A549 (cell line): ENCODE results near the gene MMP15. TPM values are rescaled to one million over a fixed set of nuclear protein-coding genes. Genes with fewer than 3 reads are reported as not detected.
A peak's percentile ranks its signal among the peaks of the same experiment; 100 is the strongest.

Source experiments
- ATAC-seq, 2 experiments: fragments of 200-7000 bp in 1 of 2; fragments of >200 bp in 1 of 2; cut with Nextera tagmentation in 1 of 2; cut with Tn5 transposase in 1 of 2; 3 replicates each; pipeline versions ENCODE4 v1.8.0 to v1.9.1; 2018 to 2020; ENCODE audit warnings: mild to moderate bottlenecking in 1 of 2, moderate library complexity in 1 of 2
- CTCF ChIA-PET: fragments of 300-600 bp; sonication (Branson Sonifier 250); formaldehyde crosslinking; extraction: SDS; loops from one replicate; lab custom pipeline; 2021; ENCODE audit warnings: antibody characterized with exemption, inconsistent platforms; lab: Yijun Ruan, JAX
- POLR2A ChIA-PET: fragments of 350-600 bp; formaldehyde crosslinking; extraction: SDS; loops from one replicate; lab custom pipeline; 2021; ENCODE audit warnings: antibody characterized with exemption, inconsistent platforms; lab: Yijun Ruan, JAX
- DNase-seq, 2 experiments: peaks; one replicate each; pipeline versions ENCODE4 v3.0.0 to v3.0.0-alpha.2; 2011 to 2016; ENCODE audit warnings: low read depth in 1 of 2, low spot score in 1 of 2
- FAIRE-seq: peaks from 2 replicates; lab custom pipeline; 2011; peaks lifted over from hg19 to GRCh38; lab: Jason Lieb, UNC
- H3K27ac ChIP-seq, 2 experiments: fragments of >200 bp; sonication (Bioruptor Twin); formaldehyde crosslinking; 3 replicates each; pipeline ENCODE4 v1.5.1; 2016 to 2017
- H3K4me1 ChIP-seq: fragments of >200 bp; sonication (Bioruptor Twin); formaldehyde crosslinking; 3 replicates; pipeline ENCODE4 v1.6.1; 2016
- H3K4me2 ChIP-seq: fragments of >200 bp; sonication (Bioruptor Twin); formaldehyde crosslinking; 3 replicates; pipeline ENCODE4 v1.6.1; 2016
- H3K4me3 ChIP-seq: fragments of >200 bp; sonication (Bioruptor Twin); formaldehyde crosslinking; 3 replicates; pipeline ENCODE4 v1.5.1; 2016
- H3K9me3 ChIP-seq: fragments of >200 bp; sonication (Bioruptor Twin); formaldehyde crosslinking; 3 replicates; pipeline ENCODE4 v1.6.1; 2016
- CHD4 ChIP-seq: fragments of 200-600 bp; sonication (generic); IDR thresholded peaks from 2 replicates; pipeline ENCODE4 v1.6.1; 2016; ENCODE audit warnings: antibody characterized with exemption, mild to moderate bottlenecking, borderline replicate concordance
- EHMT2 ChIP-seq: fragments of 200-600 bp; sonication (generic); IDR thresholded peaks from 2 replicates; pipeline ENCODE4 v1.6.1; 2016; ENCODE audit warnings: antibody characterized with exemption, low read depth, mild to moderate bottlenecking, moderate library complexity
- FOXS1 ChIP-seq: fragments of 250-450 bp; sonication (Bioruptor Pico); IDR thresholded peaks from 2 replicates; pipeline ENCODE4 v1.5.0; 2020; ENCODE audit warnings: mild to moderate bottlenecking, moderate library complexity
- GATA3 ChIP-seq: IDR thresholded peaks from 2 replicates; pipeline ENCODE4 v1.6.1; 2012; ENCODE audit warnings: borderline replicate concordance
- HEYL ChIP-seq: fragments of 250-450 bp; sonication (Bioruptor Pico); IDR thresholded peaks from 2 replicates; pipeline ENCODE4 v1.8.0; 2021; ENCODE audit warnings: mild to moderate bottlenecking, moderate library complexity
- HOXB13 ChIP-seq: fragments of 250-450 bp; sonication (Bioruptor Pico); IDR thresholded peaks from 2 replicates; pipeline ENCODE4 v1.5.0; 2020; ENCODE audit warnings: low read depth, mild to moderate bottlenecking, moderate library complexity
- HOXB5 ChIP-seq: fragments of 250-450 bp; sonication (Bioruptor Pico); IDR thresholded peaks from 2 replicates; pipeline ENCODE4 v1.5.0; 2020; ENCODE audit warnings: mild to moderate bottlenecking, moderate library complexity
- KDM1A ChIP-seq: fragments of 200-600 bp; sonication (generic); IDR thresholded peaks from 2 replicates; pipeline ENCODE4 v1.6.1; 2016; ENCODE audit warnings: low read depth, mild to moderate bottlenecking
- KDM5A ChIP-seq: fragments of 200-600 bp; sonication (generic); IDR thresholded peaks from 2 replicates; pipeline ENCODE4 v1.6.1; 2016; ENCODE audit warnings: antibody characterized with exemption, mild to moderate bottlenecking
- MAX ChIP-seq: IDR thresholded peaks from 2 replicates; pipeline ENCODE4 v1.6.1; 2012
- NR3C1 ChIP-seq: fragments of >200 bp; sonication (Bioruptor Twin); formaldehyde crosslinking; IDR thresholded peaks from 3 replicates; pipeline ENCODE4 v1.6.1; 2017
- RAD21 ChIP-seq, 2 experiments: fragments of >200 bp in 1 of 2; sonication (Bioruptor Twin) in 1 of 2; formaldehyde crosslinking in 1 of 2; IDR thresholded peaks in 1 of 2; conservative IDR thresholded peaks in 1 of 2; 2 replicates in 1 of 2; 3 replicates in 1 of 2; pipeline ENCODE4 v1.6.1; 2012 to 2018; ENCODE audit warnings: inconsistent platforms in 1 of 2
- RCOR1 ChIP-seq: fragments of 150-350 bp; IDR thresholded peaks from 2 replicates; pipeline ENCODE4 v1.6.1; 2014; ENCODE audit warnings: antibody characterized with exemption, low read length, low read depth
- SMC3 ChIP-seq: fragments of >200 bp; sonication (Bioruptor Twin); formaldehyde crosslinking; IDR thresholded peaks from 3 replicates; pipeline ENCODE4 v1.6.1; 2018; ENCODE audit warnings: inconsistent platforms
- TP53 ChIP-seq: fragments of 250-450 bp; sonication (Bioruptor Pico); IDR thresholded peaks from 2 replicates; pipeline ENCODE4 v1.5.0; 2021; ENCODE audit warnings: mild to moderate bottlenecking, moderate library complexity
- ZSCAN20 ChIP-seq: fragments of 250-450 bp; sonication (Bioruptor Pico); IDR thresholded peaks from 2 replicates; pipeline ENCODE4 v1.8.0; 2022; ENCODE audit warnings: mild to moderate bottlenecking, moderate library complexity
- WGBS: methylation state at CpG from one replicate; pipeline ENCODE4 v1.1.6; 2017; ENCODE audit errors: missing lambda C conversion rate; 5-methylcytosine and 5-hydroxymethylcytosine counted together
- polyA plus RNA-seq, 4 experiments: library from polyadenylated mRNA; depleted of rRNA in 3 of 4; stranded (reverse); fragments of >200 nt; fragmentation: RNase III in 1 of 4; extraction: RNeasy Plus Mini Kit Qiagen cat#74134 plus additional on column Dnase treatment in 1 of 4; gene quantifications; 2 replicates in 3 of 4; 3 replicates in 1 of 4; pipeline ENCODE4 v1.2.3, GENCODE V29; 2011 to 2017
- TF ChIP-seq, protein P1 (sequence below): fragments of 150-350 bp; IDR thresholded peaks from 2 replicates; pipeline ENCODE4 v1.6.1; 2014; ENCODE audit warnings: low read depth, mild to moderate bottlenecking, low read length
- TF ChIP-seq, protein P2 (sequence below): fragments of 250-450 bp; sonication (Bioruptor Pico); IDR thresholded peaks from 2 replicates; pipeline ENCODE4 v1.5.0; 2021; ENCODE audit warnings: mild to moderate bottlenecking, moderate library complexity, borderline replicate concordance
- TF ChIP-seq, protein P3 (sequence below): fragments of 200-600 bp; sonication (generic); IDR thresholded peaks from 2 replicates; pipeline ENCODE4 v1.6.1; 2016; ENCODE audit warnings: antibody characterized with exemption, mild to moderate bottlenecking, moderate library complexity

MMP15 gene
- polyA plus RNA-seq, 2 of the 4 experiments (the other 2 are of a cell fraction), result 4.3 to 11.2 TPM

DNA sequence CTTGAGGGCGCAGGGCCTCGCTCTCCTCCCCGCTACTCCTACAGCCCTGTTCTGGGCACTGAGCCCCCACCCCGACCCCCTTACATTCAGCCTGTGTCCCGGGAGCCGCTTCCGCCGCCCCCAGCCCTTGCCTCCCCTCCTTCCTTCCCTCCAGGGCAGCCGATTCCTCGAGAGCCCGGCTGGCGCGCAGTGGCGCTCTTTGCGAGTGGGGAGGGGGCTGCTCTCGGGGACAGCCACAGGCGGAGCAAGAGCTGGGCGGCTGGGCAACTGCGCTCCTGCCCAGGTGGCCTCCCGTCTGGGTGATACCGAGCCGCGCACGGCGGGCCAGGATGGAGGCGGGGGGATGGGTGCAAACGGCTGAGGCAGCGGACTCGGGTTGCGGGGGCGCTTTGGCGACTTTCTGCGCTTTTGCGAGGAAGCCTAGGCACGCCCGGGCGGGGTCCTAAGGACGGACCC lies 1.2 kb downstream of the MMP15 start:
- ATAC-seq, result peak; percentile 2 to 12; a peak in 3 of 6 replicates
- CTCF ChIA-PET, result interaction anchor here (1.1 to 3.9 kb wide), 11 partner anchors 9 to 459 kb away, joined by 3 to 27 read pairs (median 4); no protein-coding TSS in a partner anchor

DNA sequence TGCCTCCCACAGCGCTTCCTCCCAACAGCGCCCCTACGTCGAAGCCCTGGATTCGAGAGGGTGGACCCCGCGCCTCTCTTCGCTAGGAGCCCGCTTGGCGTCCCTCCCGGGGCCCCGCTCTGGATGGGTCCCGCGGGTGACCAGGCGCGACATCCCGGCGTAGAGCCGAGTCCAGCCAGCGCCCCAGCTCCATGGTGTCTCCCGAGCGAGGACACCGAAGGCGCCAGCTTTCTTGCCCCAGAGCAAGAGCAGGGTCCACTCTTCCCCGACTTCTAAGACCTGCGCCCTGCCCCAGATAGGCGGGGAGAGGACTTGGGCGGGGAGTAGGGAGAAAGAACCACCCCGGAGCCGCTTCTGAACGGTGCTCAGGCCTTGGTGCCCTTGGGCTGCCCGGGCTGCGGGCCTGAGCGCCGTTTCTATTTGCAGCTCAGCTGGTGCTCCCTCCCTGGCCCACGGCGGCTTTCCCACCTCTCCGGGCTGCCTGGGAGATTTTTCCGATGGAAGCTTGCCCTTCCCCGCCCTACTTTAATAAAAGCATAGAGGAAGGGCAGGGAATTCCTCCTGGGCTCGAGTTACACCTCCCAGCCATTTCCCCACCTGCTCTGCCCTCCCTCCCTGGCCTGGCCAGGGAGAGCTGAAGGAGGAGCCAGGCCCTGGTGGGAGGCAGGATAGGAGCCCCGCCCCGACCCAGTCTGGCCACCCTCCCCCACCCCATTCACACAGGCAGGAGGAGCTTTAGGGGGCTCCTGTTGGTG lies 1.8 kb downstream of the MMP15 start:
- DNase-seq, result peak; percentile 71 to 74
- TF ChIP-seq SMC3 (no peak), ZSCAN20 (CRISPR knock-in tag) (no peak), KDM1A (no peak), HOXB13 (no peak), KDM5A (no peak), RCOR1 (no peak), RAD21 (conservative IDR thresholded peaks at IDR 0.05 in 1 of 2, IDR thresholded peaks at IDR 0.05 in 1 of 2) (no peak), FOXS1 (no peak), TP53 (CRISPR knock-in tag) (no peak), EHMT2 (no peak), GATA3 (no peak), CHD4 (no peak)
- TF ChIP-seq, all 56 proteins: peak for 0
- 10% methylated on average over 23 of the region's 43 CpGs for WGBS
- ATAC-seq (peak; percentile 62 to 81), FAIRE-seq (no peak)
- peaks cover 21% of the 10 kb centered on the region; the same call in 2 of the 3 replicates for H3K4me1 ChIP-seq
- peak overlapping the region; percentile 99 for H3K4me2 ChIP-seq
- peak overlapping the region; percentile 79 to 84 for H3K27ac ChIP-seq
- ChIA-PET POLR2A (interaction anchor here (2.8 kb wide), 1 partner anchor 102 kb away, joined by 13 read pairs; the partner anchor contains the start of gene CFAP20), CTCF (interaction anchor here (0.9 to 3.9 kb wide), 10 partner anchors 9 to 164 kb away, joined by 3 to 27 read pairs (median 4); no protein-coding TSS in a partner anchor)
- H3K4me3 ChIP-seq, result peak overlapping the region; percentile 80
- H3K9me3 ChIP-seq, result no peaks in the 10 kb centered on the region

More for the DNA sequence above, 1.2 kb downstream of the MMP15 start:
- DNase-seq (peak in 1 of 2 experiments; percentile 26), FAIRE-seq (no peak)
- peak overlapping the region; percentile 99 for H3K4me2 ChIP-seq
- H3K4me3 ChIP-seq, result peak overlapping the region; percentile 80
- TF ChIP-seq, protein P1, sequence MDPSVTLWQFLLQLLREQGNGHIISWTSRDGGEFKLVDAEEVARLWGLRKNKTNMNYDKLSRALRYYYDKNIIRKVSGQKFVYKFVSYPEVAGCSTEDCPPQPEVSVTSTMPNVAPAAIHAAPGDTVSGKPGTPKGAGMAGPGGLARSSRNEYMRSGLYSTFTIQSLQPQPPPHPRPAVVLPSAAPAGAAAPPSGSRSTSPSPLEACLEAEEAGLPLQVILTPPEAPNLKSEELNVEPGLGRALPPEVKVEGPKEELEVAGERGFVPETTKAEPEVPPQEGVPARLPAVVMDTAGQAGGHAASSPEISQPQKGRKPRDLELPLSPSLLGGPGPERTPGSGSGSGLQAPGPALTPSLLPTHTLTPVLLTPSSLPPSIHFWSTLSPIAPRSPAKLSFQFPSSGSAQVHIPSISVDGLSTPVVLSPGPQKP, result no peak
- TF ChIP-seq HEYL, result no peak
- TF ChIP-seq MAX, result peak; percentile 30; the same call in 1 of the 2 replicates
- 4% methylated on average over 5 of the region's 38 CpGs for WGBS
- H3K4me1 ChIP-seq, result peaks cover 25% of the 10 kb centered on the region; the same call in 2 of the 3 replicates
- H3K27ac ChIP-seq, result peak overlapping the region; percentile 79 to 84
- H3K9me3 ChIP-seq, result no peaks in the 10 kb centered on the region
- POLR2A ChIA-PET, result interaction anchor here (2.8 kb wide), 1 partner anchor 102 kb away, joined by 13 read pairs; the partner anchor contains the start of gene CFAP20

DNA sequence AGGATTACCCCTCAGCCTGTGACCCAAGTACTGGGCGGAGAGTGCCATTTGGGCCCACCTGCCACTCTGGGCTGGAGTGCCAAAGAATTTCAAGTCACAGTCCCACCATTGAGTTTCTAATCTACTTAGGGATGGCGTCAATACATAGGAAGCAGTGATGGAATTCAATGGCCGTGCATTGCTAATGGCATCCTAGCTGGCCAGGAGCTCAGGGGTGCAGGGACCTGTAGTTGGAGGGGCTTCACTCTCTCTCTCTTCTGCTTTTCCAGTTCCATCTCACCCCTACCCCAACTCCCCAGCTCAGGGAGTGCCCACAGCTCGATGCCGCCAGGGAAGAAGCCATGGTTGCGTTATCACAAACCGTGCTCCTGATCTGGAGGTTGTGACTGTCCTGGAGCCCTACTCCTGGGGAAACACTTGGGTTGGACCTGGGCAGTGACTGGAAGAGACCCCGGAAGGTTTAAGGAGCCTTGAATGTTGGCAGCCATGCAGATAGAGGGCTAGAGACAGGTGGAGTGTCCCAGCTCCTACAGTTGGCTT lies 2.4 kb downstream of the MMP15 start:
- peak overlapping the region in 1 of 2 experiments; percentile 84; a peak in 2 of 6 replicates for H3K27ac ChIP-seq
- WGBS, result 95% methylated on average over 8 of the region's 8 CpGs
- ChIA-PET CTCF (interaction anchor here (0.9 to 3.9 kb wide), 8 partner anchors 8 to 98 kb away, joined by 3 to 27 read pairs (median 4); no protein-coding TSS in a partner anchor), POLR2A (interaction anchor here (2.8 kb wide), 1 partner anchor 101 kb away, joined by 13 read pairs; the partner anchor contains the start of gene CFAP20)
- ATAC-seq (no peak), DNase-seq (no peak), FAIRE-seq (no peak)
- H3K4me1 ChIP-seq, result peaks cover 17% of the 10 kb centered on the region; the same call in 2 of the 3 replicates
- H3K4me2 ChIP-seq, result peak overlapping the region; percentile 99
- TF ChIP-seq NR3C1 (no peak), RCOR1 (no peak), HEYL (no peak), HOXB5 (CRISPR knock-in tag) (no peak), KDM1A (no peak), FOXS1 (no peak)
- TF ChIP-seq, protein P2, sequence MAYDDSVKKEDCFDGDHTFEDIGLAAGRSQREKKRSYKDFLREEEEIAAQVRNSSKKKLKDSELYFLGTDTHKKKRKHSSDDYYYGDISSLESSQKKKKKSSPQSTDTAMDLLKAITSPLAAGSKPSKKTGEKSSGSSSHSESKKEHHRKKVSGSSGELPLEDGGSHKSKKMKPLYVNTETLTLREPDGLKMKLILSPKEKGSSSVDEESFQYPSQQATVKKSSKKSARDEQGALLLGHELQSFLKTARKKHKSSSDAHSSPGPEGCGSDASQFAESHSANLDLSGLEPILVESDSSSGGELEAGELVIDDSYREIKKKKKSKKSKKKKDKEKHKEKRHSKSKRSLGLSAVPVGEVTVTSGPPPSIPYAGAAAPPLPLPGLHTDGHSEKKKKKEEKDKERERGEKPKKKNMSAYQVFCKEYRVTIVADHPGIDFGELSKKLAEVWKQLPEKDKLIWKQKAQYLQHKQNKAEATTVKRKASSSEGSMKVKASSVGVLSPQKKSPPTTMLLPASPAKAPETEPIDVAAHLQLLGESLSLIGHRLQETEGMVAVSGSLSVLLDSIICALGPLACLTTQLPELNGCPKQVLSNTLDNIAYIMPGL (CRISPR knock-in tag), result no peak
- TF ChIP-seq, protein P3, sequence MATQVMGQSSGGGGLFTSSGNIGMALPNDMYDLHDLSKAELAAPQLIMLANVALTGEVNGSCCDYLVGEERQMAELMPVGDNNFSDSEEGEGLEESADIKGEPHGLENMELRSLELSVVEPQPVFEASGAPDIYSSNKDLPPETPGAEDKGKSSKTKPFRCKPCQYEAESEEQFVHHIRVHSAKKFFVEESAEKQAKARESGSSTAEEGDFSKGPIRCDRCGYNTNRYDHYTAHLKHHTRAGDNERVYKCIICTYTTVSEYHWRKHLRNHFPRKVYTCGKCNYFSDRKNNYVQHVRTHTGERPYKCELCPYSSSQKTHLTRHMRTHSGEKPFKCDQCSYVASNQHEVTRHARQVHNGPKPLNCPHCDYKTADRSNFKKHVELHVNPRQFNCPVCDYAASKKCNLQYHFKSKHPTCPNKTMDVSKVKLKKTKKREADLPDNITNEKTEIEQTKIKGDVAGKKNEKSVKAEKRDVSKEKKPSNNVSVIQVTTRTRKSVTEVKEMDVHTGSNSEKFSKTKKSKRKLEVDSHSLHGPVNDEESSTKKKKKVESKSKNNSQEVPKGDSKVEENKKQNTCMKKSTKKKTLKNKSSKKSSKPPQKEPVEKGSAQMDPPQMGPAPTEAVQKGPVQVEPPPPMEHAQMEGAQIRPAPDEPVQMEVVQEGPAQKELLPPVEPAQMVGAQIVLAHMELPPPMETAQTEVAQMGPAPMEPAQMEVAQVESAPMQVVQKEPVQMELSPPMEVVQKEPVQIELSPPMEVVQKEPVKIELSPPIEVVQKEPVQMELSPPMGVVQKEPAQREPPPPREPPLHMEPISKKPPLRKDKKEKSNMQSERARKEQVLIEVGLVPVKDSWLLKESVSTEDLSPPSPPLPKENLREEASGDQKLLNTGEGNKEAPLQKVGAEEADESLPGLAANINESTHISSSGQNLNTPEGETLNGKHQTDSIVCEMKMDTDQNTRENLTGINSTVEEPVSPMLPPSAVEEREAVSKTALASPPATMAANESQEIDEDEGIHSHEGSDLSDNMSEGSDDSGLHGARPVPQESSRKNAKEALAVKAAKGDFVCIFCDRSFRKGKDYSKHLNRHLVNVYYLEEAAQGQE, result no peak
- no peak overlapping the region for H3K4me3 ChIP-seq
- H3K9me3 ChIP-seq, result no peaks in the 10 kb centered on the region
